SK-N-SH treated with all-trans-retinoic acid at 6 μM for 48 hours (cell line): Measurements from ENCODE around the gene PCID2.

ENCODE experiments used
- ATAC-seq: fragments of 200-7000 bp; cut with Tn5 transposase; 3 replicates; pipeline ENCODE4 v1.9.1; 2020; ENCODE audit warnings: mild to moderate bottlenecking, moderate library complexity
- ARNTL ChIP-seq: fragments of 450-650 bp; formaldehyde crosslinking; IDR thresholded peaks from 2 replicates; pipeline ENCODE4 v1.5.0; 2020; ENCODE audit warnings: low read depth, mild to moderate bottlenecking, moderate library complexity, borderline replicate concordance
- BACH2 ChIP-seq: fragments of 250-450 bp; sonication (Bioruptor Pico); IDR thresholded peaks from 2 replicates; pipeline ENCODE4 v1.9.0; 2021; ENCODE audit warnings: mild to moderate bottlenecking, borderline replicate concordance
- ESRRG ChIP-seq: fragments of 250-450 bp; sonication (Bioruptor Pico); IDR thresholded peaks from 2 replicates; pipeline ENCODE4 v1.6.1; 2021; ENCODE audit warnings: mild to moderate bottlenecking
- GLIS3 ChIP-seq: fragments of 250-450 bp; sonication (Bioruptor Pico); IDR thresholded peaks from 2 replicates; pipeline ENCODE4 v1.5.0; 2020; ENCODE audit warnings: mild to moderate bottlenecking, moderate library complexity
- ISL1 ChIP-seq: fragments of 250-450 bp; sonication (Bioruptor Pico); IDR thresholded peaks from 2 replicates; pipeline ENCODE4 v2.1.2; 2022; ENCODE audit warnings: mild to moderate bottlenecking, moderate library complexity
- OSR1 ChIP-seq: fragments of 250-450 bp; sonication (Bioruptor Pico); IDR thresholded peaks from 2 replicates; pipeline ENCODE4 v1.8.0; 2022; ENCODE audit warnings: moderate library complexity, mild to moderate bottlenecking, inconsistent platforms
- PPARA ChIP-seq: fragments of 250-450 bp; sonication (Bioruptor Pico); IDR thresholded peaks from 2 replicates; pipeline ENCODE4 v1.5.0; 2020; ENCODE audit warnings: mild to moderate bottlenecking, borderline replicate concordance
- RARB ChIP-seq: fragments of 250-450 bp; sonication (Bioruptor Pico); IDR thresholded peaks from 2 replicates; pipeline ENCODE4 v1.8.0; 2021; ENCODE audit warnings: mild to moderate bottlenecking, moderate library complexity
- SNAI2 ChIP-seq: fragments of 250-450 bp; sonication (Bioruptor Pico); IDR thresholded peaks from 2 replicates; pipeline ENCODE4 v1.5.0; 2020; ENCODE audit warnings: mild to moderate bottlenecking, moderate library complexity
- TOX ChIP-seq: fragments of 250-450 bp; sonication (Bioruptor Pico); IDR thresholded peaks from 2 replicates; pipeline ENCODE4 v1.8.0; 2021; ENCODE audit warnings: mild to moderate bottlenecking, moderate library complexity, borderline replicate concordance
- ZC3H10 ChIP-seq: fragments of 250-450 bp; sonication (Bioruptor Pico); IDR thresholded peaks from 2 replicates; pipeline ENCODE4 v1.5.1; 2021; ENCODE audit warnings: mild to moderate bottlenecking, moderate library complexity
- ZFP3 ChIP-seq: fragments of 250-450 bp; sonication (Bioruptor Pico); IDR thresholded peaks from 2 replicates; pipeline ENCODE4 v1.5.0; 2020; ENCODE audit warnings: mild to moderate bottlenecking, moderate library complexity
- ZFP30 ChIP-seq: fragments of 450-650 bp; formaldehyde crosslinking; IDR thresholded peaks from 2 replicates; pipeline ENCODE4 v1.5.0; 2022; ENCODE audit warnings: mild to moderate bottlenecking, moderate library complexity
- ZNF565 ChIP-seq: fragments of 450-650 bp; formaldehyde crosslinking; conservative IDR thresholded peaks from 2 replicates; pipeline ENCODE4 v1.5.0; 2020; ENCODE audit warnings: low read depth, mild to moderate bottlenecking, moderate library complexity
- ZNF70 ChIP-seq: fragments of 450-650 bp; formaldehyde crosslinking; IDR thresholded peaks from 2 replicates; pipeline ENCODE4 v1.5.0; 2020; ENCODE audit warnings: mild to moderate bottlenecking, moderate library complexity
- ZNF8 ChIP-seq: fragments of 450-650 bp; formaldehyde crosslinking; IDR thresholded peaks from 2 replicates; pipeline ENCODE4 v1.5.0; 2020; ENCODE audit warnings: mild to moderate bottlenecking, moderate library complexity
- TF ChIP-seq, protein P1 (sequence below): fragments of 250-450 bp; sonication (Bioruptor Pico); IDR thresholded peaks from 2 replicates; pipeline ENCODE4 v1.5.1; 2021; ENCODE audit warnings: mild to moderate bottlenecking, moderate library complexity
- TF ChIP-seq, protein P2 (sequence below): fragments of 250-450 bp; sonication (Bioruptor Pico); IDR thresholded peaks from 2 replicates; pipeline ENCODE4 v1.8.0; 2020; ENCODE audit warnings: mild to moderate bottlenecking, moderate library complexity, borderline replicate concordance
- TF ChIP-seq, protein P3 (sequence below): fragments of 250-450 bp; sonication (Bioruptor Pico); IDR thresholded peaks from 2 replicates; pipeline ENCODE4 v1.5.1; 2020; ENCODE audit warnings: low read depth, mild to moderate bottlenecking, moderate library complexity
- TF ChIP-seq, protein P4 (sequence below): fragments of 250-450 bp; sonication (Bioruptor Pico); IDR thresholded peaks from 2 replicates; pipeline ENCODE4 v1.8.0; 2021; ENCODE audit warnings: low read depth, mild to moderate bottlenecking, moderate library complexity, borderline replicate concordance
- TF ChIP-seq, protein P5 (sequence below): fragments of 250-450 bp; sonication (Bioruptor Pico); IDR thresholded peaks from 2 replicates; pipeline ENCODE4 v1.5.0; 2020; ENCODE audit warnings: mild to moderate bottlenecking, moderate library complexity

The PCID2 gene

DNA sequence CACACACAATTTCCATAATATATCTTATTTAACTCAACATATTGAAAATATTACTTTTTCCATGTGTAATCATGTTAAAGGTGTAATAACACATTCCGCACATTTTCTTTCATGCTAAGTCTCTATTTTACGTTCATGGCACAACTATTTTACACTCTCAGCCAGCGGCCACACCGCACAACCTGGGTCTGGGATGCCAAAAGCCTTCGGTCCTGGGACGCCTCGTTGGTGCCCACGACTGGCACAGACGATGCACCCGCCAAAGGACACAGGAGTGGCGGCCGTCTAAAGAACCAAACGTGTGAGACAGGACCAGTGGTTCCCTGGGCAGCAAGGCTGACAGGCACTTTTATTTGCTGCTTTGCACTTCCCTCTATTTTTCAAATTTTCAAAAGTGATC, 60.1 kb downstream of the PCID2 start (continued):
- TF ChIP-seq, protein P1, sequence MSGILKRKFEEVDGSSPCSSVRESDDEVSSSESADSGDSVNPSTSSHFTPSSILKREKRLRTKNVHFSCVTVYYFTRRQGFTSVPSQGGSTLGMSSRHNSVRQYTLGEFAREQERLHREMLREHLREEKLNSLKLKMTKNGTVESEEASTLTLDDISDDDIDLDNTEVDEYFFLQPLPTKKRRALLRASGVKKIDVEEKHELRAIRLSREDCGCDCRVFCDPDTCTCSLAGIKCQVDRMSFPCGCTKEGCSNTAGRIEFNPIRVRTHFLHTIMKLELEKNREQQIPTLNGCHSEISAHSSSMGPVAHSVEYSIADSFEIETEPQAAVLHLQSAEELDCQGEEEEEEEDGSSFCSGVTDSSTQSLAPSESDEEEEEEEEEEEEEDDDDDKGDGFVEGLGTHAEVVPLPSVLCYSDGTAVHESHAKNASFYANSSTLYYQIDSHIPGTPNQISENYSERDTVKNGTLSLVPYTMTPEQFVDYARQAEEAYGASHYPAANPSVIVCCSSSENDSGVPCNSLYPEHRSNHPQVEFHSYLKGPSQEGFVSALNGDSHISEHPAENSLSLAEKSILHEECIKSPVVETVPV (CRISPR knock-in tag), result no peak
- TF ChIP-seq, protein P2, sequence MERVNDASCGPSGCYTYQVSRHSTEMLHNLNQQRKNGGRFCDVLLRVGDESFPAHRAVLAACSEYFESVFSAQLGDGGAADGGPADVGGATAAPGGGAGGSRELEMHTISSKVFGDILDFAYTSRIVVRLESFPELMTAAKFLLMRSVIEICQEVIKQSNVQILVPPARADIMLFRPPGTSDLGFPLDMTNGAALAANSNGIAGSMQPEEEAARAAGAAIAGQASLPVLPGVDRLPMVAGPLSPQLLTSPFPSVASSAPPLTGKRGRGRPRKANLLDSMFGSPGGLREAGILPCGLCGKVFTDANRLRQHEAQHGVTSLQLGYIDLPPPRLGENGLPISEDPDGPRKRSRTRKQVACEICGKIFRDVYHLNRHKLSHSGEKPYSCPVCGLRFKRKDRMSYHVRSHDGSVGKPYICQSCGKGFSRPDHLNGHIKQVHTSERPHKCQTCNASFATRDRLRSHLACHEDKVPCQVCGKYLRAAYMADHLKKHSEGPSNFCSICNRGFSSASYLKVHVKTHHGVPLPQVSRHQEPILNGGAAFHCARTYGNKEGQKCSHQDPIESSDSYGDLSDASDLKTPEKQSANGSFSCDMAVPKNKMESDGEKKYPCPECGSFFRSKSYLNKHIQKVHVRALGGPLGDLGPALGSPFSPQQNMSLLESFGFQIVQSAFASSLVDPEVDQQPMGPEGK (CRISPR knock-in tag), result no peak

DNA sequence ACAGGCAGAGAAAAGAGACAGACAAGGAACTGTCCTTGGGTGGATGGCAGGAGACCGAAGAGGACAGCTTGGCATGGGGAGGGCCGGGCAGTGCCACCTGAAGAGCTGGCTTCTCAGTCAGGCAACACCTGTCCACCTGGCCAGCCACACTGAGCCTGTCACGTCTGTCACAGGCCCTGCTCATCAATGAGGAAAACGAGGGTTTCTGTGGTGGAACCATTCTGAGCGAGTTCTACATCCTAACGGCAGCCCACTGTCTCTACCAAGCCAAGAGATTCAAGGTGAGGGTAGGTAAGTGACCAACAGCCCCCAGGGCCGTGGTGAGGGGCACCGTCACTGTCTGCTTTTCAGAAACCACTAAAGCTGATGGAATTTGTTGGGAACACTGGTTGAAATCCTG, 61.3 kb downstream of the PCID2 start:
- ATAC-seq, result no peak
- TF ChIP-seq OSR1 (no peak), RARB (CRISPR knock-in tag) (no peak), ZNF70 (CRISPR knock-in tag) (no peak), TOX (CRISPR knock-in tag) (no peak), ZFP30 (CRISPR knock-in tag) (no peak), ZFP3 (no peak), ZNF565 (CRISPR knock-in tag) (no peak), ESRRG (CRISPR knock-in tag) (no peak), GLIS3 (CRISPR knock-in tag) (no peak), PPARA (CRISPR knock-in tag) (no peak)
- TF ChIP-seq, protein P3, sequence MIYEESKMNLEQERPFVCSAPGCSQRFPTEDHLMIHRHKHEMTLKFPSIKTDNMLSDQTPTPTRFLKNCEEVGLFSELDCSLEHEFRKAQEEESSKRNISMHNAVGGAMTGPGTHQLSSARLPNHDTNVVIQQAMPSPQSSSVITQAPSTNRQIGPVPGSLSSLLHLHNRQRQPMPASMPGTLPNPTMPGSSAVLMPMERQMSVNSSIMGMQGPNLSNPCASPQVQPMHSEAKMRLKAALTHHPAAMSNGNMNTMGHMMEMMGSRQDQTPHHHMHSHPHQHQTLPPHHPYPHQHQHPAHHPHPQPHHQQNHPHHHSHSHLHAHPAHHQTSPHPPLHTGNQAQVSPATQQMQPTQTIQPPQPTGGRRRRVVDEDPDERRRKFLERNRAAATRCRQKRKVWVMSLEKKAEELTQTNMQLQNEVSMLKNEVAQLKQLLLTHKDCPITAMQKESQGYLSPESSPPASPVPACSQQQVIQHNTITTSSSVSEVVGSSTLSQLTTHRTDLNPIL, result no peak
- TF ChIP-seq, protein P2 (CRISPR knock-in tag), result no peak
- TF ChIP-seq, protein P4, sequence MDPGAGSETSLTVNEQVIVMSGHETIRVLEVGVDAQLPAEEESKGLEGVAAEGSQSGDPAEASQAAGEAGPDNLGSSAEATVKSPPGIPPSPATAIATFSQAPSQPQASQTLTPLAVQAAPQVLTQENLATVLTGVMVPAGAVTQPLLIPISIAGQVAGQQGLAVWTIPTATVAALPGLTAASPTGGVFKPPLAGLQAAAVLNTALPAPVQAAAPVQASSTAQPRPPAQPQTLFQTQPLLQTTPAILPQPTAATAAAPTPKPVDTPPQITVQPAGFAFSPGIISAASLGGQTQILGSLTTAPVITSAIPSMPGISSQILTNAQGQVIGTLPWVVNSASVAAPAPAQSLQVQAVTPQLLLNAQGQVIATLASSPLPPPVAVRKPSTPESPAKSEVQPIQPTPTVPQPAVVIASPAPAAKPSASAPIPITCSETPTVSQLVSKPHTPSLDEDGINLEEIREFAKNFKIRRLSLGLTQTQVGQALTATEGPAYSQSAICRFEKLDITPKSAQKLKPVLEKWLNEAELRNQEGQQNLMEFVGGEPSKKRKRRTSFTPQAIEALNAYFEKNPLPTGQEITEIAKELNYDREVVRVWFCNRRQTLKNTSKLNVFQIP, result no peak
- TF ChIP-seq, protein P1 (CRISPR knock-in tag), result no peak

DNA sequence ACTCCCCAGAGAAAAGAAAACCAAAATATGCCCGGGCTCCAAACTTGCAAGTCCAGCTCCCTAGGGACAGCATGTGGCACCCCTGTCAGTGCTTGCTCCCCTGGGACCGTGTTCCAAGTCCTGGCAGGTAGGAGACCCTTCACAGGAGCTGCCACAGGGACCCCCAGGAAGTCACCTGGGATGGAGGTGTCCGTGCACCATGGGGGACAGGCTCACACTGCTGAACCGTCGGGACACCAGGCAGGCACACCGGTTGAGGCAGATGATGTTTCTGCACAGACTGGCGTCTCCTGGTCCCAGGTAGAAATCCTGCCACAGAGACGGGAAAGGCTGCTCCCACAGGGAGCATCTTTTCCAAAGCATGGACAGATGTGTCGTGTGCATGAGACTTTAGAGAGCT, 61.7 kb downstream of the PCID2 start:
- no peak for ATAC-seq
- TF ChIP-seq RARB (CRISPR knock-in tag) (no peak), ISL1 (CRISPR knock-in tag) (no peak), BACH2 (CRISPR knock-in tag) (no peak), ZC3H10 (CRISPR knock-in tag) (no peak), ZFP3 (no peak), ZNF8 (no peak), TOX (CRISPR knock-in tag) (no peak), ARNTL (CRISPR knock-in tag) (no peak), SNAI2 (no peak), PPARA (CRISPR knock-in tag) (no peak)
- TF ChIP-seq, protein P5, sequence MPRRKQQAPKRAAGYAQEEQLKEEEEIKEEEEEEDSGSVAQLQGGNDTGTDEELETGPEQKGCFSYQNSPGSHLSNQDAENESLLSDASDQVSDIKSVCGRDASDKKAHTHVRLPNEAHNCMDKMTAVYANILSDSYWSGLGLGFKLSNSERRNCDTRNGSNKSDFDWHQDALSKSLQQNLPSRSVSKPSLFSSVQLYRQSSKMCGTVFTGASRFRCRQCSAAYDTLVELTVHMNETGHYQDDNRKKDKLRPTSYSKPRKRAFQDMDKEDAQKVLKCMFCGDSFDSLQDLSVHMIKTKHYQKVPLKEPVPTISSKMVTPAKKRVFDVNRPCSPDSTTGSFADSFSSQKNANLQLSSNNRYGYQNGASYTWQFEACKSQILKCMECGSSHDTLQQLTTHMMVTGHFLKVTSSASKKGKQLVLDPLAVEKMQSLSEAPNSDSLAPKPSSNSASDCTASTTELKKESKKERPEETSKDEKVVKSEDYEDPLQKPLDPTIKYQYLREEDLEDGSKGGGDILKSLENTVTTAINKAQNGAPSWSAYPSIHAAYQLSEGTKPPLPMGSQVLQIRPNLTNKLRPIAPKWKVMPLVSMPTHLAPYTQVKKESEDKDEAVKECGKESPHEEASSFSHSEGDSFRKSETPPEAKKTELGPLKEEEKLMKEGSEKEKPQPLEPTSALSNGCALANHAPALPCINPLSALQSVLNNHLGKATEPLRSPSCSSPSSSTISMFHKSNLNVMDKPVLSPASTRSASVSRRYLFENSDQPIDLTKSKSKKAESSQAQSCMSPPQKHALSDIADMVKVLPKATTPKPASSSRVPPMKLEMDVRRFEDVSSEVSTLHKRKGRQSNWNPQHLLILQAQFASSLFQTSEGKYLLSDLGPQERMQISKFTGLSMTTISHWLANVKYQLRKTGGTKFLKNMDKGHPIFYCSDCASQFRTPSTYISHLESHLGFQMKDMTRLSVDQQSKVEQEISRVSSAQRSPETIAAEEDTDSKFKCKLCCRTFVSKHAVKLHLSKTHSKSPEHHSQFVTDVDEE (CRISPR knock-in tag), result no peak
- TF ChIP-seq, protein P4, result no peak
- TF ChIP-seq, protein P1 (CRISPR knock-in tag), result no peak
- TF ChIP-seq, all 23 proteins: peak for 0
